AG04450 (cell line): Measurements from ENCODE around the gene FBXW7. TPM values are rescaled to one million over a fixed set of nuclear protein-coding genes. Genes with fewer than 3 reads are reported as not detected.

Experiments
- CTCF ChIA-PET: fragments of 300-600, 350-600 bp; formaldehyde crosslinking; extraction: SDS; loops from one replicate; lab custom pipeline; 2022; ENCODE audit warnings: antibody characterized with exemption, inconsistent platforms; lab: Charles Lee
- POLR2A ChIA-PET: fragments of 350-600 bp; formaldehyde crosslinking; extraction: SDS; loops from one replicate; lab custom pipeline; 2021; ENCODE audit warnings: antibody characterized with exemption, inconsistent platforms; lab: Yijun Ruan, JAX
- DNase-seq: peaks from one replicate; pipeline ENCODE4 v3.0.0-alpha.2; 2011; ENCODE audit warnings: low read depth, low spot score
- H3K27ac ChIP-seq: one replicate; pipeline ENCODE4 v1.5.1; 2012; ENCODE audit warnings: low read depth, low read length, control low read depth
- H3K27me3 ChIP-seq: one replicate; pipeline ENCODE4 v1.6.0; 2012; ENCODE audit warnings: low read length; ENCODE audit not compliant: control insufficient read depth, insufficient read depth
- H3K4me3 ChIP-seq: 2 replicates; pipeline ENCODE4 v1.5.1; 2011; ENCODE audit warnings: mild to moderate bottlenecking, low read depth, low read length, control low read depth
- H3K9me3 ChIP-seq: 2 replicates; pipeline ENCODE4 v1.5.1; 2012; ENCODE audit warnings: low read length; ENCODE audit not compliant: control insufficient read depth, insufficient read depth
- polyA plus RNA-seq: library from polyadenylated mRNA; depleted of rRNA; stranded (reverse); fragments of >200 nt; gene quantifications from 2 replicates; pipeline ENCODE4 v1.2.3, GENCODE V29; 2011
- TF ChIP-seq, protein P1 (sequence below): IDR thresholded peaks from 2 replicates; pipeline ENCODE4 v1.5.1; 2011; ENCODE audit warnings: low read depth, low read length, control low read depth, inconsistent platforms

The FBXW7 gene
- polyA plus RNA-seq, 1 experiment = 16.3 TPM

- Histone ChIP-seq H3K4me3 (no peak overlapping the region), H3K9me3 (no peaks in the 10 kb centered on the region), H3K27me3 (no peaks in the 10 kb centered on the region), H3K27ac (no peak overlapping the region)
- ChIA-PET POLR2A (no interaction called here), CTCF (no interaction called here)
- TF ChIP-seq, protein P1, sequence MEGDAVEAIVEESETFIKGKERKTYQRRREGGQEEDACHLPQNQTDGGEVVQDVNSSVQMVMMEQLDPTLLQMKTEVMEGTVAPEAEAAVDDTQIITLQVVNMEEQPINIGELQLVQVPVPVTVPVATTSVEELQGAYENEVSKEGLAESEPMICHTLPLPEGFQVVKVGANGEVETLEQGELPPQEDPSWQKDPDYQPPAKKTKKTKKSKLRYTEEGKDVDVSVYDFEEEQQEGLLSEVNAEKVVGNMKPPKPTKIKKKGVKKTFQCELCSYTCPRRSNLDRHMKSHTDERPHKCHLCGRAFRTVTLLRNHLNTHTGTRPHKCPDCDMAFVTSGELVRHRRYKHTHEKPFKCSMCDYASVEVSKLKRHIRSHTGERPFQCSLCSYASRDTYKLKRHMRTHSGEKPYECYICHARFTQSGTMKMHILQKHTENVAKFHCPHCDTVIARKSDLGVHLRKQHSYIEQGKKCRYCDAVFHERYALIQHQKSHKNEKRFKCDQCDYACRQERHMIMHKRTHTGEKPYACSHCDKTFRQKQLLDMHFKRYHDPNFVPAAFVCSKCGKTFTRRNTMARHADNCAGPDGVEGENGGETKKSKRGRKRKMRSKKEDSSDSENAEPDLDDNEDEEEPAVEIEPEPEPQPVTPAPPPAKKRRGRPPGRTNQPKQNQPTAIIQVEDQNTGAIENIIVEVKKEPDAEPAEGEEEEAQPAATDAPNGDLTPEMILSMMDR = no peak
- DNase-seq = no peak
Measured at GRCh38 chr4:152363086-152363485, 172.8 kb downstream of the FBXW7 start.

DNA sequence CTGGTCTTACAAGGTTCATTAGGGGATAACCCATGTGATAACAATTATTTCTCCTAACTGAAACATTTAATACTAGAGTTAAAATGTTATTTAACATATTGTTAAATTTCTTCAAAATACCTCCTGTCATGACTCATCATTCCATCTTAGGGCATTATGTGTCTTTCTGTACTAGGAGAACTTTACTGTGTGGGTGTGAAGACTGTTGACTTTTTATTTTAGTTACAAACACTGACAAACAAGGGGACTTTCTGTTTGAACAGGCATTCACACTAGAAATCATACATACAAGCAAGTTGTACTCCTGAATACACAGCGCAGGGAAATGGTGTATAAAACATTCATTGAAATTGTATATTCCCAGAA lies 175.9 kb downstream of the FBXW7 start:
- ChIA-PET CTCF (no interaction called here), POLR2A (no interaction called here)
- Histone ChIP-seq H3K27ac (no peak overlapping the region), H3K9me3 (no peaks in the 10 kb centered on the region), H3K27me3 (no peaks in the 10 kb centered on the region), H3K4me3 (no peak overlapping the region)
- TF ChIP-seq, protein P1 = no peak
- DNase-seq = no peak

DNA sequence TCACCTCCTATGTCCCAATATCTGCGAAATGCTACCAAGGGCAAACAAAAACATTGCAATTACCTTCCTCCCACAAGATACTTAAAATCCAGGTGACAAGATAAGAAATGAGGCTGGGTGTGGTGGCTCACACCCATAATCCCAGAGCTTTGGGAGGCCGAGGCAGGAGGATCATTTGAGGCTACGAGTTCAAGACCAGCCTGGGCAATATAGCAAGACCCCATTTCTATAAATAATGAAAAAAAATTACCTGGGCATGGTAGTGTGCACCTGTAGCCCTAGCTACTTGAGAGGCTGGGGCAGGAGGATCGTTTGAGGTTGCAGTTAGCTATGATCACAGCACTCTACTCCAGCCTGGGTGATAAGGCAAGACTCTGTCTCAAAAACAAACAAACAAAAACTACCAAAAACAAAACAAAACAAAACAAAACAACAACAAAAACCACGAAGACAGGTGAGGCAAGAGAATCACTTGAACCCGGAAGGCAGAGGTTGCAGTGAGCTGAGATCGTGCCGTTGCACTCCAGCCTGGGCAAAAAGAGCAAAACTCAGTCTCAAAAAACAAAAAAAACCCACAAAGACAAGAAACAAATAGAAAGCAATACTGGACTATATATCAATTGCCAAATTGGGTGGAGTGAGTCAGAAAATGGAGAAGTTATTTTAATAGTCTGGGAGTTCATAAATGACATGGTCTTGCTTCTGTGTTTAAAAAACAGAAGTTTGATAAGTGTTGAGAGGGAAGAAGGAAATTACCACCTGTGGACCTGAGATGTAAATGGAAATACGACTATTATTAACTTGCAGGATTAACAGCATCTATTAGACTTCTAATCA lies 176.5 kb downstream of the FBXW7 start:
- no peak for DNase-seq
- CTCF ChIA-PET = no interaction called here
- TF ChIP-seq, protein P1 = no peak
- Histone ChIP-seq H3K4me3 (no peak overlapping the region), H3K27ac (no peak overlapping the region), H3K9me3 (no peaks in the 10 kb centered on the region), H3K27me3 (no peaks in the 10 kb centered on the region)
- POLR2A ChIA-PET = no interaction called here

- H3K4me3 ChIP-seq = no peak overlapping the region
- no peaks in the 10 kb centered on the region for H3K9me3 ChIP-seq
- ChIA-PET CTCF (interaction anchor here (0.8 to 1.5 kb wide), 4 partner anchors 22 to 144 kb away, joined by 3 read pairs; no protein-coding TSS in a partner anchor), POLR2A (no interaction called here)
- TF ChIP-seq, protein P1 = no peak
- no peaks in the 10 kb centered on the region for H3K27me3 ChIP-seq
- DNase-seq = no peak
- H3K27ac ChIP-seq = no peak overlapping the region
Measured at GRCh38 chr4:152357206-152357605, 178.7 kb downstream of the FBXW7 start.

DNA sequence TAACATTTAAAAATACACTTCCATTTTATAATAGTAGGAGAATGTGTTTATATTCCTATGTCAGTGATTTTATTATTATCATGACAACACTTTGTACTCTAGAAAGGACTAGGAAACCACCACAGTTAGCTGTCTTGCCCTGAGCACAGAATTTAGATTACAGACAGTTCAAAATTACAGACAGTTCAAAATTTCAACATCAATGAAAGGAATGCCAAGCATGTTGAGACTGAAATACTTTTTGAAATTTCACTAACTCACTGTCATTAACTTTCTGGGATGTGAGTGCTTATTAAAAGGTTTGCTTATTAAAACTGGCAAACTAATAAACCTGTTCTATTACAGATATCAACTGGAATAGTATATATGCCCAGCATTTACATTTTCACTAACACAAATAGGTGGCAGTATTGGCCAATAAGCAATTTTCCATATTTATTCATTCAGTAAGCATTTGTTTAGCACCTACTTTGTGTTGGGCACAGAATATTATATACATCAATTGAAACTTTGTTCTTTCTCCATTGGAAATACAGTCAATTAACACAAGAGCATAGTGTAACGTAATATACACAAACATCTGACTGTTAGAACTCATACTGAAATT lies 179.4 kb downstream of the FBXW7 start:
- ChIA-PET CTCF (interaction anchor here (0.8 to 1.5 kb wide), 3 partner anchors 12 to 145 kb away, joined by 3 to 4 read pairs (median 3); no protein-coding TSS in a partner anchor), POLR2A (interaction anchor here (0.9 kb wide), 1 partner anchor 9 kb away, joined by 3 read pairs; no protein-coding TSS in a partner anchor)
- Histone ChIP-seq H3K27ac (no peak overlapping the region), H3K4me3 (no peak overlapping the region), H3K27me3 (no peaks in the 10 kb centered on the region), H3K9me3 (no peaks in the 10 kb centered on the region)
- TF ChIP-seq, protein P1 = 0 out of 2 replicates have a peak, but pooled peaks have one; percentile 7
- DNase-seq = no peak
